GM18507 (cell line): ENCODE results near the gene TSNAXIP1.
"Not testable (repeated sequence)": the region's sequence is repeated elsewhere in the genome, so short reads cannot be mapped to it uniquely, and the experiment has no call there.

Source experiments
- DNase-seq: peaks from one replicate; pipeline ENCODE4 v3.0.0; 2011; ENCODE audit warnings: low read depth; ENCODE audit not compliant: insufficient read length; ENCODE audit errors: extremely low spot score
- FAIRE-seq: peaks from 2 replicates; lab custom pipeline; 2011; peaks lifted over from hg19 to GRCh38; lab: Jason Lieb, UNC

TSNAXIP1 gene

DNA sequence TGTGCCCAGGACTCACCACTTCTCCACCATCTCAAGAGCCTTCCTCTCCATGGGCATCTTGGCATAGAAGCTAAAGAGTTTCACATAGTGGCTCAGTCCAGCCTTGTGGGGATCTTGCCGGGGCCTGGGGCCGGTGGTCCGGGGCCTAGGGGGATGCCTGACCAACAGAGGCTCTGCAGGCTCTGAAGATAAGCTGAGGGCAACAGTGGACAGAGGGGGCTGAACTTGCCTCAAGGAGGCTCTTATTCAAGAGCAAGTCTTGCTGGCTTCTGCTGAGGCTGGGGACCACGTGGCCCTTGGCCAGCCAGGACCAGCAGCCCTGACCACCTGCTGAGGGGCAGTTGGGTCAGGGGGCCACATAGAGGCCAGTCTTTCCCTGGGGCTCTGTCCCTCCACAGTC, 22.0 kb downstream of the TSNAXIP1 start:
- no peak for FAIRE-seq
- DNase-seq = no peak

- DNase-seq (no peak), FAIRE-seq (no peak)
These were observed 26.3 kb downstream of the TSNAXIP1 start for GRCh38 chr16:67833030-67833414.

DNA sequence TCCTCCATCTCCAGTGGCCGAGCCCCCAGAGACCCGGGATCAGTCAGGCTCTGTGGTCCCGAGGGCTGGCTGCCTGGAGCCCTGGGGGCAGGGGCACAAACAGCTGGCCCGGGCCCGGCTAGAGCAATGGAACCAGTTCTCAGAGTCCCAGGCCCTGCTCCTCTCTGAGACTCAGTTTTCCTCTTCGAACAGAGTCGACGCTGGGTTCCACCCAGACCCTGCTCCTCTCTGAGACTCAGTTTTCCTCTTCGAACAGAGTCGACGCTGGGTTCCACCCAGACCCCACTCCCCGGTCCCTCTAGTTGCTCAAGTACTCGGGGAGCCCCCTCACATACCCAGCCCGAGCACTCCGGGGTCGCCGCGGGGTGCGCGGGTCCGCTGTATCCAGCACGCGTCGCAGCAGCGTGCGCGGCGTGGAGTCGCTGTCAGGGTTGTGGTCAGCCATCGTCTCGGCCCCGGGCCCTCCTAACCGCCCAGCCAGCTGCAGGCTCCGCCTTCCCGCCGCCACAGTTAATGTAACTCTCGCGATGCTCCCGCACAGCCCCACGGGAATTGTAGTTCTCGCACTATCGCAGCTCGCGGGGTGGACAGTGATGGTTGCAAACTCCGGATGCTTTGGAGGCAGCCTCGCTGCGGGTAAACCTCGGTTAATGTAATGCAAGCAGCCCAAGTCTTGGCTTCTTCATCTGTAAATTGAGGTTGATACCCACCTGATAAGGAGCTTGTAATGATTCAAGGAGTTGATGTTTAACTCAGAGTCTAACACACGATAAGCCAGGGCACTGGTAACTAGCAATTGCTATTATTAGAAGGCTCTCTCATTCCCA, 26.9 kb downstream of the TSNAXIP1 start:
- DNase-seq (peak; percentile 99), FAIRE-seq (peak; percentile 93)

DNA sequence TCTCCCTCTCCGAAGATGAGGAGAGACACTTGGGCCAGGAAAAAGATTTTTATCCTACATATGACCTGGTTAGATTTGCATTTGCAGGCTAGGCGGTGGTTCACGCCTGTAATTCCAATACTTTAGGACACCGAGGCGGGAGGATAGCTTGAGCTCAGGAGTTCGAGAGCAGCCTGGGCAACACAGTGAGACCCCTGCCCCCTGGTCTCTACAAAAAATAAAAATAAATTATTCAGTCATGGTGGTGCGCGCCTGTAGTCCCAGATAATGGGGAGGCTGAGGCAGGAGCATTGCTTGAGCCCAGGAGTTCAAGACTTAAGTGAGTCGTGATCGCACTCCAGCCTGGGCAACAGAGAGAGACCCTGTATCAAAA, 27.5 kb downstream of the TSNAXIP1 start:
- FAIRE-seq (no peak), DNase-seq (no peak)

DNA sequence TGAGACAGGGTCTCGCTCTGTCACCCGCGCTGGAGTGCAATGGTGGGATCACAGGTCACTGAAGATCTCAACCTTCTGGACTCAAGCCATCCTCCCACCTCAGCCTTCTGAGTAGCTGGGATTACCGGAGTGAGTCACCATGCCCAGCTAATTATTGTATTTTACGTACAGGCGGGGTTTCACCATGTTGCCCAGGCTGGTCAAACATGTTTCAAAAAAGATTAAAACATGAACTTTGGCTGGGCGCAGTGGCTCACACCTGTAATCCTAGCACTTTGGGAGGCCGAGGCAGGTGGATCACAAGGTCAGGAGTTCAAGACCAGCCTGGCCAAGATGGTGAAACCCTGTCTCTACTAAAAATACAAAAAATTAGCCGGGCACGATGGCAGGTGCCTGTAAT, 30.5 kb downstream of the TSNAXIP1 start:
- not testable (repeated sequence) for FAIRE-seq, DNase-seq

- FAIRE-seq = no peak
- DNase-seq = no peak
These were observed 31.1 kb downstream of the TSNAXIP1 start for GRCh38 chr16:67837811-67838210.

GRCh38 chr16:67841198-67841815, 34.6 kb downstream of the TSNAXIP1 start:
- DNase-seq (no peak), FAIRE-seq (no peak)

GRCh38 chr16:67841816-67842508, 35.3 kb downstream of the TSNAXIP1 start, which contains the start of gene THAP11:
THAP11 (plus strand) TSS chr16:67842320; CDS start chr16:67842555, 235 bp downstream.
- FAIRE-seq = peak; percentile 81
- peak; percentile 80 for DNase-seq

DNA sequence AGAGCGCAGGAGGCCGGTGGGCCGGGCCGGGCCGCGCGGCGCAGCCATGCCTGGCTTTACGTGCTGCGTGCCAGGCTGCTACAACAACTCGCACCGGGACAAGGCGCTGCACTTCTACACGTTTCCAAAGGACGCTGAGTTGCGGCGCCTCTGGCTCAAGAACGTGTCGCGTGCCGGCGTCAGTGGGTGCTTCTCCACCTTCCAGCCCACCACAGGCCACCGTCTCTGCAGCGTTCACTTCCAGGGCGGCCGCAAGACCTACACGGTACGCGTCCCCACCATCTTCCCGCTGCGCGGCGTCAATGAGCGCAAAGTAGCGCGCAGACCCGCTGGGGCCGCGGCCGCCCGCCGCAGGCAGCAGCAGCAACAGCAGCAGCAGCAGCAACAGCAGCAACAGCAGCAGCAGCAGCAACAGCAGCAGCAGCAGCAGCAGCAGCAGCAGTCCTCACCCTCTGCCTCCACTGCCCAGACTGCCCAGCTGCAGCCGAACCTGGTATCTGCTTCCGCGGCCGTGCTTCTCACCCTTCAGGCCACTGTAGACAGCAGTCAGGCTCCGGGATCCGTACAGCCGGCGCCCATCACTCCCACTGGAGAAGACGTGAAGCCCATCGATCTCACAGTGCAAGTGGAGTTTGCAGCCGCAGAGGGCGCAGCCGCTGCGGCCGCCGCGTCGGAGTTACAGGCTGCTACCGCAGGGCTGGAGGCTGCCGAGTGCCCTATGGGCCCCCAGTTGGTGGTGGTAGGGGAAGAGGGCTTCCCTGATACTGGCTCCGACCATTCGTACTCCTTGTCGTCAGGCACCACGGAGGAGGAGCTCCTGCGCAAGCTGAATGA, 36.0 kb downstream of the TSNAXIP1 start:
- FAIRE-seq (no peak), DNase-seq (no peak)

DNA sequence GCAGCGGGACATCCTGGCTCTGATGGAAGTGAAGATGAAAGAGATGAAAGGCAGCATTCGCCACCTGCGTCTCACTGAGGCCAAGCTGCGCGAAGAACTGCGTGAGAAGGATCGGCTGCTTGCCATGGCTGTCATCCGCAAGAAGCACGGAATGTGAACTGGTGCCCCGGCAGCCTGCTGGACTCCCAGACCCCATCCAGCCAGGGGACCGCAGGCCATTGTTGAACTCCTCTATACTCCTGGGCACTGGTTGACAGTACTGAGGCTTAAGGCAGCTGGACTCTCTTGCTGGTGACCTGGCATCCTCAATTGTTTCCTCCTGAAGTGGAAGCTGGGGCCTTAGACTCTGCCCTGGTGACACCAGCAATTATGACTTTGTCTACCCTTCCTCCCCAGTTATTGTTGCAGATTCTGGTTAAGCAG, 36.7 kb downstream of the TSNAXIP1 start:
- DNase-seq (no peak), FAIRE-seq (no peak)

DNA sequence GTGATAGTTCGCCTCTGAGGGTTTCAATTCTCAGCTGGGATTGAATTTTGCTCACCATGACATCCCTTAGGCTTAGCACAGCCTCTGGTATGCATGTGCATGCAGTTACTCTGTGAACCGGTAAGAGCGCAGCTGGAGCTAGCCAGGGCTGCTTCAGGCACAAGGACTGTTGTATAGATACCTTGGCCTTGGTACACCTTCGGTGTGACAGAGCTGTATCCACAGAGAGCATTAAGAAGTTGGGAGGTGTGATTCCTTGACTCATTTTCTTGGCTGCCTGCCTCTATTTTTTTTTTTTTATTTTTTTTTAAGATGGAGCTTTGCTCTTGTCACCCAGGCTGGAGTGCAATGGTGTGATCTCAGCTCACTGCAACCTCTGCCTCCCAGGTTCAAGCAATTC, 37.8 kb downstream of the TSNAXIP1 start:
- FAIRE-seq = no peak
- DNase-seq = no peak

GRCh38 chr16:67845291-67846062, 38.8 kb downstream of the TSNAXIP1 start:
- FAIRE-seq (no peak), DNase-seq (no peak)

DNA sequence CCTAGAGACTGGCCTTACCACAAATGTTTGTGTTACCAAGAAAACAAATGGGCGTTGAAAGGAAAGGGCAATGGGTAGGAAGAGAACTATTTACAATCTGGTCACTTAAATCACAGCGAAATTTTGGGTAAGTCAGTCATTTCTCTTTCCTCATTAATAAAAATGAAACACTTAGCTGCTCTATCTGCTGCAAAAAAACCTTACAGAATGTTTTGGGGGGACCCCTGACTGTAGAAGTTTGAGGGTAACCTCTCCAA, 39.3 kb downstream of the TSNAXIP1 start:
- no peak for DNase-seq
- no peak for FAIRE-seq

DNA sequence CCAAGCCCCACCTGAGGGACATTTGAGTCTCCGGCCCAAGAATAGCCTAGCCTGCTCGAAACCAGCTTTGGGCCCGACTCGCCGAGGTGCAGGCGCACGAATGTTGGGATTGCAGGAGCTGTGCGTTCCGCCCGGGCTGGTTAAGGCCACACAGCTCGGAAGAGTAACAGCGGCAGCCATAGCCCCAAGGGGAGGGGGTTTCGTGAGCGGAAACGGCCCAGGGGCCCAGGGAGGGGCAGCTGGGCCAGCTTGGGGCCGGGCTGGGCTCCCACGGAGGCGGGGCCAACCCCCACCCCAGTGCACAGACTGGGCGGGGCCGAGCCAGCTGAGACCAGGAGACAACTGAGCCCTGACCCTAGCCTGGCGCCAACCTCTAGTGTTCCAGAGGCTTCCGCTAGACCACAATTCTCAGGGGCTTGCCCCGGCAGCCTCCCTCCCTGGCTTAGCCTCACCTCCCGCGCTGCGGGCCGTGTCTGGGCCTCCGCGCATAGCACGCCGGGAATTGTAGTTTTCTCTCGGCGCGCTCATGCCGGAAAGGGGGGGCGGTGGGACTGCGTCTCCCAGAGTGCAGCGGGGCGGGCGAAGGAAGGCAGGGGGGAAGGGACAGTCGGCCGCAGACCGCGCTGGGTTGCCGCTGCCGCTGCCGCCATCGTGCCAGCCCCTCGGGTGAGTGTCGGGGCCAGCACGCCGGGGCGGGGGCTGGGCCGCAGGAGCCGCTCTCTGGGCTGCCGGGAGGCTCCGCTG, 39.8 kb downstream of the TSNAXIP1 start, which contains the start of gene NUTF2:
Gene NUTF2 (plus strand): TSS at position 614 of the 744 bp plus-strand sequence. CDS start 18,198 bp downstream, outside the sequence.
- peak; percentile 83 for FAIRE-seq
- peak; percentile 87 for DNase-seq

- DNase-seq (peak; percentile 54), FAIRE-seq (no peak)
These were observed 40.6 kb downstream of the TSNAXIP1 start, which contains the start of gene CENPT for GRCh38 chr16:67847064-67847861. CENPT (minus strand) TSS chr16:67847693; CDS start chr16:67833859, 13,834 bp downstream.

DNA sequence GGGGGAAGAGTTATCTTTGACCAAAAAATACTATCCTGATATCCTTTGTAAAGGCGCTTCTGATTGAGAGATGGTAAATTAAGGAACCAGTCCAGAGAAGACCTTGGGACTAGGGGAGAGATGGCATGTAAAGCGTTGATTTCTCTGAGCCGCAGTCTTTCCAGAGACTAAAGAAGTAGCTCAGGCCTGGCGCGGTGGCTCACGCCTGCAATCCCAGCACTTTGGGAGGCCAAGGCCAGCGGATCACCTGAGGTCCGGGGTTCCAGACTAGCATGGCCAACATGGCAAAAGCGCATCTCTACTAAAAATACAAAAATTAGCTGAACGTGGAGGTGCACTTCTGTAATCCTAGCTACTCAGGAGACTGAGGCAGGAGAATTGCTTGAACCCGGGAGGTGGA, 41.4 kb downstream of the TSNAXIP1 start:
- DNase-seq (no peak), FAIRE-seq (no peak)

DNA sequence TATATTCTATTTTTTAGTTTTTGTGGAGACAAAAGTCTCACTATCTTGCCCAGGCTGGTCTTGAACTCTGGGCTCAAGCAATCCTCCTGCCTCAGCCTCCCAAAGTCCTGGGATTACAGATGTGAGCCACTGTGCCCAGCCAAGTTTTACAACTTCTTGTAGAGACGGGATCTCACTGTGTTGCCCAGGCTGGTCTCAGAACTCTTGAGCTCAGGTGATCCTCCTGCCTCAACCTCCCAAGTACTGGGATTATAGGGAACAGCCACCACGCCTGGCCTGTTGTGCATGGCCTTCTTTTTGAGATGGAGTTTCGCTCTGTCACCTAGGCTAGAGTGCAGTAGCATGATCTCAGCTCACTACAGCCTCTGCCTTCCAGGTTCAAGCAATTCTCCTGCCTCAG, 47.0 kb downstream of the TSNAXIP1 start:
- DNase-seq (no peak), FAIRE-seq (no peak)
